ENCODE data around the gene EPHA8. TPM values are rescaled to one million over a fixed set of nuclear protein-coding genes. Genes with fewer than 3 reads are reported as not detected.

Gene EPHA8
- total RNA-seq, 1 experiment from 2014 or later = 1.3 TPM

- no peak for DNase-seq (ENCODE audit: extremely low read depth, low read depth)
These were observed 49.6 kb downstream of the EPHA8 start for GRCh38 chr1:22612671-22613571.

GRCh38 chr1:22613572-22613918, 50.3 kb downstream of the EPHA8 start:
- DNase-seq (ENCODE audit: extremely low read depth, low read depth) = no peak

GRCh38 chr1:22613951-22614350, 50.7 kb downstream of the EPHA8 start:
- no peak for DNase-seq (ENCODE audit: extremely low read depth, low read depth)

GRCh38 chr1:22615886-22616285, 52.6 kb downstream of the EPHA8 start:
- DNase-seq (ENCODE audit: extremely low read depth, low read depth) = no peak

GRCh38 chr1:22616571-22616970, 53.3 kb downstream of the EPHA8 start:
- DNase-seq (ENCODE audit: extremely low read depth, low read depth) = no peak

DNA sequence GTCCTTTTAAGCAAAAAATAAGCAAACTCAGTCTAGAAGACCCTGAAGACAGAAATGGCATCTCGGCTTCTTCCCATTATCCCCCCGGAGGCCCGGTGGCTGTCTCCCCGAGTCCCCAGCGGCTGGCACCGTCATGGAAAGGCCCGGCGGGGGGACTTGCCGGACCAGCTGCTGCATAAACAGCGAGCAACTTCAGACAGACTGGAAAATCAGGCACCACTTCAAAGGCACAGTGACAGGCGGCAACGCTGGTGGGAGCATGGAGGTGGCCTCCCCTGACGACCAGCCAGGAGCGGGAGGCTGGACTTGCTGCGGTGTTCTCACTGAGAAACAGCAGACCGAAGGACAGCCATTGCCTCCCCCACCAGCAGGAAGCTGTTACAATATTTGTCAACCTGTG, 54.8 kb downstream of the EPHA8 start:
- DNase-seq (ENCODE audit: extremely low read depth, low read depth) = no peak

- no peak for DNase-seq (ENCODE audit: extremely low read depth, low read depth)
These were observed 56.0 kb downstream of the EPHA8 start for GRCh38 chr1:22619252-22619651.

DNA sequence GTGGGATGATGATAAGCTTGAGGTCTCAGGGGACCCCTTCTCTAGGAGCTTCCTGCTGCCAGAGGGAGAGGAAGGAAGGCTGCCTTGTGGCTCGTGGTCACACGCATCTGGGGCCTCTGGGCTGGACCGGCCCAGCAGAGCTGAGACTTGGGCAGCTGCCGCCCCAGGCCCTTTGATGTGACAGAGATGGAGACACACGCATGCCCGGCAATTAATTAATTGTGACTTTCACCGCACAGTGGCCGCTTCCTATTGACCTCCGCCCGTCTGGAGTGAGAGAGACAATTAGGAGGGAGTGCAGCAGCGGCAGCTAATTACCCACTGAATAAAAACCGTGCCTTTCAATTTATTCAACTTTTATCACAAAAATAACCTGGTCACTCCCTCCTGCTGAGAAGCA, 56.5 kb downstream of the EPHA8 start:
- DNase-seq (ENCODE audit: extremely low read depth, low read depth) = no peak

DNA sequence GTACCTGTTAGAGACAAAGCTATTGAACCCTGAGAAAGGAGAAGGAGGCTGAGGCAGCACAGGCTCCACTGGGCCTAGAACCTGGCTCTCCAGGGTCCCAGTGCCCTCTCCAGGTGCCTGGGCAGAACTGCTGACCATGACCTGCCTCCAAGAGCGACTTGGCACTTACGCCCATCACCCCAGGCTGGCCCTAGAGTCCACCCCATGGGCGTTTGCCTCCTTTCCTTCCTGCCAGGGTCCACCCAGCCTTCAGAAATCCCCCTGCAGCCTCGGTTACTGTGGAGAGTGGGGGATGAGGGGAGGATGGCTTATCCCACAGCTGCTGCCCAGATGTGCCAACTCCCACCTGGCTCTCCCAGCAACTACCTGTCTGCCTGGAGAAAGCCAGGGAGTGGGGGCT, 58.5 kb downstream of the EPHA8 start:
- no peak for DNase-seq (ENCODE audit: extremely low read depth, low read depth)

- DNase-seq (ENCODE audit: extremely low read depth, low read depth) = no peak
These were observed 62.1 kb downstream of the EPHA8 start for GRCh38 chr1:22625262-22625925.

DNA sequence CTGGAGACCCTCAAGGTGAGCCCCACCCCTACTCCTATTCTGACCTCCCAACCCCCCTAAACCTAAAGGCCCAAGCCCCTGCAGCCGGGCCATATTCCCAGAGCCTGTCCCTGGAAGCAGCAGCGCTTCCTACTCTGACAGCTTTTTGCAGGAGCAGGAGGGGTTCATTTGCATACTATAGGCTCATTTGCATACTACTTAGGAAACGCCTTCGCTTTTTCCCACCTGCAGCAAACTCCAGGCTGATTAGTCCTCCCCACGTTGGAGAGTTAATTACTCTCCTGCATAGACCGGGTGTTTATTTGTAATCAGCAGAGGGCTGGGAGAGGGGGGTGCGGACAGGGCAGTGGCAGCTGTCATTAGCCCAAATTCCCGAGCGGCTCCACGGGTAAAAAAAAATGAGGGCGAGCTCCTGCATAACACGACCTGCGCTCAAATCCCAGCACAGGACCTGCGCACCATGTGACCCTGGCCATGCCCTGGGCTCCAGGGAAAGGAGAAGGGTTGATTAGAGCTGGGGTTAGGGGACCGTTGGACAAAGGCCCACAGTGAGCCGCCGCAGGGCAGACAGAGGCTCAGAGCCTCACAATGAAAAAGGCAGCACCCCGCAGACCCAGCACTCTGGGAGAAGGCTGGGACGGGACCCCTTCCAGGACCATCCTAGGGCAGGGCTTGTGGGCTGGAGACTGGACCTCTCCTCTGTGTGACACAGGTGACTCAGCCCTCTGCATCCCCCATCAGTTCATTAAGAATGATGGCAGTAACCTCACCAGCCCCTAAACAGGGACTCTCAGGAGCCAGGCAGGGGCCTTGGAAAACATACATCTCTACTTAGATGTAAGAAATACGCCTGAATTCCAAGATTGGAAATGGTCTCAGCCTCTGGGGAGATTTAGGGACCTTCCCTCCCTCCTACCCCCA, 63.2 kb downstream of the EPHA8 start:
- no peak for DNase-seq (ENCODE audit: extremely low read depth, low read depth)

GRCh38 chr1:22627331-22627730, 64.0 kb downstream of the EPHA8 start:
- no peak for DNase-seq (ENCODE audit: extremely low read depth, low read depth)

GRCh38 chr1:22628698-22629444, 65.6 kb downstream of the EPHA8 start:
- DNase-seq (ENCODE audit: extremely low read depth, low read depth) = no peak

- DNase-seq (ENCODE audit: extremely low read depth, low read depth) = no peak
These were observed 66.6 kb downstream of the EPHA8 start for GRCh38 chr1:22629886-22630285.

- no peak for DNase-seq (ENCODE audit: extremely low read depth, low read depth)
These were observed 70.6 kb downstream of the EPHA8 start for GRCh38 chr1:22633697-22634463.

DNA sequence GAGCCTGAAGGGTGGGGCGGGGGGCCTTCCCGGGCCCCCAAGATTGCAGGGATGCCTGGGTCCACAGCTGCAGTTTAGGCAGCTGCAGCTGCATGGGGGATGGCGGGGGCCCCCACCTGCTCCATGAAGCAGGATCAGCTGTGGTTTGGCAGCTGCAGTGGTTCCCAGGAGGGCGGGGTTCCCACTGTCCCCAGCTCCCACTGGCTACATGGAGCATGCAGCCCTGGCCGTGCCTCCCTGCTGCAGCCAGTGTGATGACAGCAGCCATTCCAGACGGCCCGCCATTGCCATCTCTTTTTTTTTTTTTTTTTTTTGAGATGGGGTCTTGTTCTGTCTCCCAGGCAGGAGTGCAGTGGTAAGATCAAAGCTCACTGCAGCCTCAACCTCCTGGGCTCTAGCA, 72.1 kb downstream of the EPHA8 start:
- no peak for DNase-seq (ENCODE audit: extremely low read depth, low read depth)

DNA sequence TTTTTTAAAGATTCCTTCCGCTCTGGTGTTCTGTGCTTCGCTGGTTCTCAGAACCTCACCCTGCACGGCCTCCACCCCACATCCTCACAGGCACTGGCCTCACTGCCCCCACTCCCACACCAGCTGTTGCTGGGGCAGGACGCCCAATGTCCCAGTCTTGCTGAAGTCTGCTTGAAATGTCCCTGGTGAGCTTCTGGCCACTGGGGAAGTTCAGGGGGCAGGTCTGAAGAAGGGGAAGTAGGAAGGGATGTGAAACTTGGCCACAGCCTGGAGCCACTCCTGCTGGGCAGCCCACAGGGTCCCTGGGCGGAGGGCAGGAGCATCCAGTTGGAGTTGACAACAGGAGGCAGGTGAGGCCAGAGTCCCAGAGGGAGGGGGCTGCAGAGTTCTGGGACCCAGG, 73.1 kb downstream of the EPHA8 start, which contains the start of gene C1QA:
Gene C1QA (plus strand): TSS at position 276 of the 400 bp plus-strand sequence. CDS start 989 bp downstream, outside the sequence.
- DNase-seq (ENCODE audit: extremely low read depth, low read depth) = no peak

DNA sequence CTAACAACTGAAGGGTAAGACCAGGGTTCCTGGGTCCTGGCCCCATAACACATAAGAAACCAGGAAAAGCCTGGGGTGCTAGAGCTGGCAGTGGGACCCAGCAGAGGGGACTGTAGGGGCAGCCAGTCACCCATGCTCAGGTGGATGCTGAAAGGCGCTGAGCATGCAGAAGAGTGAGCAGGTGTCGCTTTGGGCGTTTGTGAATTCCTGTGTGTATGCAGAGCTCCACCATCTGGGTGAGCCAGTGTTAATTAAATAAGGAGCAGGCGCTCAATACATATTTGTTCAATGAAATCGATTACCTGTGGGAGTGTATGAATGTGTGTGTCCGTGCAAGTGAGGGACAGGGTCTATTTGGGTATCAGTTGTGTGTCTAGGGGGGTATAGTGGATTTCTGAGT, 73.6 kb downstream of the EPHA8 start:
- no peak for DNase-seq (ENCODE audit: extremely low read depth, low read depth)

GRCh38 chr1:22637907-22638445, 74.7 kb downstream of the EPHA8 start:
- DNase-seq (ENCODE audit: extremely low read depth, low read depth) = no peak

All from NCI-H460 (cell line).